ENCODE results near the gene TMC7. TPM values are rescaled to one million over a fixed set of nuclear protein-coding genes. Genes with fewer than 3 reads are reported as not detected.

Gene TMC7
- total and polyA plus RNA-seq, 2 of the 13 experiments (the other 11 are each of a cell fraction or from before 2014, with no cell fraction given): 1.2 to 5.1 TPM

DNA sequence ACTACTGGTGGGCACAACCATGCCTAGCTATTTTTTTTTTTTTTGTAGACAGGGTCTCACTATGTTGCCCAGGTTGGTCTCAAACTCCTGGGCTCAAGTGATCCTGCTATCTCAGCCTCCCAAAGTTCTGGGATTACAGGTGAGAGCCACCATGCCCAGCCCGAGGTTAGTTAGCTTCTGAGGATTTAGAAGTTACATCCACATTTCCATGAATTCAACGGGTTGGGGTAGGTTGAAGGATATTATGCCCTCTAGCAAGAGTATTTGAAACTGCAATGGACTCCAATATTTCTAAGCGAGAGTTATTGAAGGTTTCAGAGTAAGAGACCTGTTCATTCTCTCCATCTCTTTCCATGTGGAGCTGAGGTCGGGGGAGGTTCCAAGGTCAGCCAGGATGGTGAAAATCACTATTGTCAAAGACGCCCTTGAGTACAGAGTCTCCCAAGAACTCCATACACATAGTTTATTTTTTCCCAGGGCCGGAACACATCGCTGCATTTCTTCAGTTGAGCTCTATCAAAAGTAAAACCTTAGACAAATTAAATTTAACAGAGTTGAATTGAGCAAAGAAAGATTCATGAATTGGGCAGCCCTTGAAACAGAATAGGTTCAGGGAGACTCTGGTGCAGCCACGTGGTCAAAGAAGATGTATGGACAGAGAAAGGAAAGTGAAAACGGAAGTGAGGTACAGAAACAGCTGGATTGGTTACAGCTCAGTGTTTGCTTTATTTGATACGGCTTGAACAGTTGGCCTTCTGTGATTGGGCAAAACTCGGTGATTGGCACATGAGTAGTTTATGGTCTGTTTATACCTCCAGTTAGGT is 111.0 kb downstream of the TMC7 start (continued):
- TF ChIP-seq TP53 (CRISPR knock-in tag; conservative IDR thresholded peaks at IDR 0.05) (no peak), ZNF510 (CRISPR knock-in tag; IDR thresholded peaks at IDR 0.05; ENCODE audit: low read depth) (no peak), NCOR1 (IDR thresholded peaks at IDR 0.05; ENCODE audit: borderline replicate concordance, low read length) (no peak), CBX2 (IDR thresholded peaks at IDR 0.05; ENCODE audit: low read depth, low read length) (no peak), CBX2 (CRISPR knock-in tag; IDR thresholded peaks at IDR 0.05; ENCODE audit: low read depth) (no peak), ZNF207 (IDR thresholded peaks at IDR 0.05; ENCODE audit: borderline replicate concordance) (no peak), ZFP1 (CRISPR knock-in tag; IDR thresholded peaks at IDR 0.05) (no peak), FOXJ3 (CRISPR knock-in tag; IDR thresholded peaks at IDR 0.05; ENCODE audit: borderline replicate concordance) (no peak), MBNL3 (CRISPR knock-in tag; conservative IDR thresholded peaks at IDR 0.05) (no peak), SRF (IDR thresholded peaks at IDR 0.05; ENCODE audit: low read depth, low read length) (peak; percentile 27; the same call in 1 of the 2 replicates), ZNF780A (CRISPR knock-in tag; IDR thresholded peaks at IDR 0.05) (no peak), KLF11 (CRISPR knock-in tag; IDR thresholded peaks at IDR 0.05) (no peak), AHR (CRISPR knock-in tag; IDR thresholded peaks at IDR 0.05) (no peak), ZNF34 (CRISPR knock-in tag; IDR thresholded peaks at IDR 0.05; ENCODE audit: borderline replicate concordance) (no peak), ZSCAN20 (CRISPR knock-in tag; IDR thresholded peaks at IDR 0.05; ENCODE audit: borderline replicate concordance) (no peak), RCOR2 (CRISPR knock-in tag; IDR thresholded peaks at IDR 0.05) (no peak), HMG20B (CRISPR knock-in tag; conservative IDR thresholded peaks at IDR 0.05) (0 out of 2 replicates have a peak, but pooled peaks have one; percentile 22), ZNF235 (CRISPR knock-in tag; IDR thresholded peaks at IDR 0.05; ENCODE audit: borderline replicate concordance) (no peak)
- TF ChIP-seq, protein P1, sequence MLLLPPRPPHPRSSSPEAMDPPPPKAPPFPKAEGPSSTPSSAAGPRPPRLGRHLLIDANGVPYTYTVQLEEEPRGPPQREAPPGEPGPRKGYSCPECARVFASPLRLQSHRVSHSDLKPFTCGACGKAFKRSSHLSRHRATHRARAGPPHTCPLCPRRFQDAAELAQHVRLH (CRISPR knock-in tag; IDR thresholded peaks at IDR 0.05; ENCODE audit: borderline replicate concordance, low read depth): no peak
- TF ChIP-seq, protein P2, sequence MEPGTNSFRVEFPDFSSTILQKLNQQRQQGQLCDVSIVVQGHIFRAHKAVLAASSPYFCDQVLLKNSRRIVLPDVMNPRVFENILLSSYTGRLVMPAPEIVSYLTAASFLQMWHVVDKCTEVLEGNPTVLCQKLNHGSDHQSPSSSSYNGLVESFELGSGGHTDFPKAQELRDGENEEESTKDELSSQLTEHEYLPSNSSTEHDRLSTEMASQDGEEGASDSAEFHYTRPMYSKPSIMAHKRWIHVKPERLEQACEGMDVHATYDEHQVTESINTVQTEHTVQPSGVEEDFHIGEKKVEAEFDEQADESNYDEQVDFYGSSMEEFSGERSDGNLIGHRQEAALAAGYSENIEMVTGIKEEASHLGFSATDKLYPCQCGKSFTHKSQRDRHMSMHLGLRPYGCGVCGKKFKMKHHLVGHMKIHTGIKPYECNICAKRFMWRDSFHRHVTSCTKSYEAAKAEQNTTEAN (CRISPR knock-in tag; conservative IDR thresholded peaks at IDR 0.05): no peak
- TF ChIP-seq, protein P3, sequence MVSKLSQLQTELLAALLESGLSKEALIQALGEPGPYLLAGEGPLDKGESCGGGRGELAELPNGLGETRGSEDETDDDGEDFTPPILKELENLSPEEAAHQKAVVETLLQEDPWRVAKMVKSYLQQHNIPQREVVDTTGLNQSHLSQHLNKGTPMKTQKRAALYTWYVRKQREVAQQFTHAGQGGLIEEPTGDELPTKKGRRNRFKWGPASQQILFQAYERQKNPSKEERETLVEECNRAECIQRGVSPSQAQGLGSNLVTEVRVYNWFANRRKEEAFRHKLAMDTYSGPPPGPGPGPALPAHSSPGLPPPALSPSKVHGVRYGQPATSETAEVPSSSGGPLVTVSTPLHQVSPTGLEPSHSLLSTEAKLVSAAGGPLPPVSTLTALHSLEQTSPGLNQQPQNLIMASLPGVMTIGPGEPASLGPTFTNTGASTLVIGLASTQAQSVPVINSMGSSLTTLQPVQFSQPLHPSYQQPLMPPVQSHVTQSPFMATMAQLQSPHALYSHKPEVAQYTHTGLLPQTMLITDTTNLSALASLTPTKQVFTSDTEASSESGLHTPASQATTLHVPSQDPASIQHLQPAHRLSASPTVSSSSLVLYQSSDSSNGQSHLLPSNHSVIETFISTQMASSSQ (IDR thresholded peaks at IDR 0.05; ENCODE audit: low read depth): no peak
- TF ChIP-seq, protein P3 (CRISPR knock-in tag; IDR thresholded peaks at IDR 0.05; ENCODE audit: borderline replicate concordance): no peak
- TF ChIP-seq, protein P4, sequence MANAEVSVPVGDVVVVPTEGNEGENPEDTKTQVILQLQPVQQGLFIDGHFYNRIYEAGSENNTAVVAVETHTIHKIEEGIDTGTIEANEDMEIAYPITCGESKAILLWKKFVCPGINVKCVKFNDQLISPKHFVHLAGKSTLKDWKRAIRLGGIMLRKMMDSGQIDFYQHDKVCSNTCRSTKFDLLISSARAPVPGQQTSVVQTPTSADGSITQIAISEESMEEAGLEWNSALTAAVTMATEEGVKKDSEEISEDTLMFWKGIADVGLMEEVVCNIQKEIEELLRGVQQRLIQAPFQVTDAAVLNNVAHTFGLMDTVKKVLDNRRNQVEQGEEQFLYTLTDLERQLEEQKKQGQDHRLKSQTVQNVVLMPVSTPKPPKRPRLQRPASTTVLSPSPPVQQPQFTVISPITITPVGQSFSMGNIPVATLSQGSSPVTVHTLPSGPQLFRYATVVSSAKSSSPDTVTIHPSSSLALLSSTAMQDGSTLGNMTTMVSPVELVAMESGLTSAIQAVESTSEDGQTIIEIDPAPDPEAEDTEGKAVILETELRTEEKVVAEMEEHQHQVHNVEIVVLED (CRISPR knock-in tag; IDR thresholded peaks at IDR 0.05; ENCODE audit: borderline replicate concordance): peak; percentile 37; the same call in 1 of the 2 replicates
